Measurements from ENCODE around the gene NFE2L2.

NFE2L2 gene

GRCh38 chr2:177264693-177265587 is at the start of gene NFE2L2:
TSS of gene NFE2L2 (minus strand) at chr2:177264727. CDS start at chr2:177264576, 151 bp downstream.
- Histone ChIP-seq H2AFZ (ENCODE audit: low read length) (no peak within 1 kb of the TSS; the same call in 1 of the 2 replicates), H3K4me3 (ENCODE audit: low read depth, low read length, poor library complexity, severe bottlenecking) (peak within 1 kb of the TSS; percentile 83), H3K79me2 (ENCODE audit: insufficient read depth, low read length) (peaks cover 35% of the 10 kb centered on the region), H3K27ac (ENCODE audit: low read depth, low read length, poor library complexity, severe bottlenecking) (peak within 1 kb of the TSS; percentile 96), H3K4me2 (ENCODE audit: low read length) (peak within 1 kb of the TSS; percentile 90), H3K9ac (ENCODE audit: low read length) (peak within 1 kb of the TSS; percentile 98), H3K36me3 (ENCODE audit: insufficient read depth, low read length) (peaks cover 12% of the 10 kb centered on the region; the same call in 1 of the 2 replicates), H3K27me3 (ENCODE audit: insufficient read depth, low read length) (no peaks in the 10 kb centered on the region), H4K20me1 (ENCODE audit: insufficient read depth, low read length) (no peaks in the 10 kb centered on the region), H3K9me2 (ENCODE audit: low read depth, low read length) (no peaks in the 10 kb centered on the region), H3K9me3 (ENCODE audit: low read length) (no peaks in the 10 kb centered on the region), H3F3A (ENCODE audit: insufficient read depth, low read length) (no peaks in the 10 kb centered on the region), H3K4me1 (ENCODE audit: insufficient read depth, low read length, severe bottlenecking) (peaks cover 46% of the 10 kb centered on the region)
- TF ChIP-seq EZH2 (IDR thresholded peaks at IDR 0.05; ENCODE audit: borderline replicate concordance, low read length) (no peak), CTCF (IDR thresholded peaks at IDR 0.05; ENCODE audit: low read length) (peak; percentile 66)

GRCh38 chr2:177314194-177314593 is 49.7 kb upstream of the NFE2L2 start:
- TF ChIP-seq EZH2 (IDR thresholded peaks at IDR 0.05; ENCODE audit: borderline replicate concordance, low read length) (no peak), CTCF (IDR thresholded peaks at IDR 0.05; ENCODE audit: low read length) (no peak)
- H3F3A ChIP-seq (ENCODE audit: insufficient read depth, low read length) = no peaks in the 10 kb centered on the region
- H4K20me1 ChIP-seq (ENCODE audit: insufficient read depth, low read length) = no peaks in the 10 kb centered on the region
- H3K27me3 ChIP-seq (ENCODE audit: insufficient read depth, low read length) = no peaks in the 10 kb centered on the region
- H3K9me3 ChIP-seq (ENCODE audit: low read length) = no peaks in the 10 kb centered on the region
- no peak overlapping the region for H2AFZ ChIP-seq (ENCODE audit: low read length)
- no peak overlapping the region for H3K9ac ChIP-seq (ENCODE audit: low read length)
- H3K4me3 ChIP-seq (ENCODE audit: low read depth, low read length, poor library complexity, severe bottlenecking) = no peak overlapping the region
- H3K27ac ChIP-seq (ENCODE audit: low read depth, low read length, poor library complexity, severe bottlenecking) = no peak overlapping the region
- H3K4me2 ChIP-seq (ENCODE audit: low read length) = no peak overlapping the region
- H3K36me3 ChIP-seq (ENCODE audit: insufficient read depth, low read length) = no peaks in the 10 kb centered on the region
- no peaks in the 10 kb centered on the region for H3K4me1 ChIP-seq (ENCODE audit: insufficient read depth, low read length, severe bottlenecking)
- no peaks in the 10 kb centered on the region for H3K79me2 ChIP-seq (ENCODE audit: insufficient read depth, low read length)
- no peaks in the 10 kb centered on the region for H3K9me2 ChIP-seq (ENCODE audit: low read depth, low read length)

DNA sequence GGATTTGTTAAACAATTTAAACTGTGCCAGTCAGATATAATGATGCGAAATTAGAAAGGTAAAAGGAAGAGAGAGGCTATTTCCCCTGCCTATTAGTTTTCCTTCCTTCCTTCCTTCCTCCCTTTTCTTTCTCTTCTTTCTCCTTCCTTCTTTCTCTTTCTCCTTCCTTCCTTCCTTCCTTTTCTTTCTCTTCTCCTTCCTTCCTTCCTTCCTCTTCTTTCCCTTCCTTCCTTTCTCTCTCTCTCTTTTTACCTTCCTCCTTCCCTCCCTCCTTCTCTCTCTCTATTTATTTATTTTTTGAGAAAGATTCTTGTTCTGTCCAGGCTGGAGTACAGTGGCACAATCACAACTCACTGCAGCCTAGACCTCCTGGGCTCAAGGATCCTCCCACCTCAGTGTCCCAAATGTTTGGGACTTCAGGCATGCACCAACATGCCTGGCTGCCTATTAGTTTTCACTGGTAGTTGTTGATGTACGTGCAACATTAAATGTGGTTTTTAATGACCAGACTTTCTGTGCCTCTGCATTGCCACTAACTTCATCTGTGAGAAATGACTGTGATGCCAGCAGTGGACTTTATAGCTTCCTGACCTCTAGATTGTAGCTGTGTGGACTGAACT is 48.7 kb upstream of the NFE2L2 start:
- no peak overlapping the region for H2AFZ ChIP-seq (ENCODE audit: low read length)
- H3K36me3 ChIP-seq (ENCODE audit: insufficient read depth, low read length) = no peaks in the 10 kb centered on the region
- no peak overlapping the region for H3K4me3 ChIP-seq (ENCODE audit: low read depth, low read length, poor library complexity, severe bottlenecking)
- H3K4me2 ChIP-seq (ENCODE audit: low read length) = no peak overlapping the region
- TF ChIP-seq CTCF (IDR thresholded peaks at IDR 0.05; ENCODE audit: low read length) (no peak), EZH2 (IDR thresholded peaks at IDR 0.05; ENCODE audit: borderline replicate concordance, low read length) (no peak)
- H4K20me1 ChIP-seq (ENCODE audit: insufficient read depth, low read length) = no peaks in the 10 kb centered on the region
- no peaks in the 10 kb centered on the region for H3F3A ChIP-seq (ENCODE audit: insufficient read depth, low read length)
- no peaks in the 10 kb centered on the region for H3K27me3 ChIP-seq (ENCODE audit: insufficient read depth, low read length)
- H3K9ac ChIP-seq (ENCODE audit: low read length) = no peak overlapping the region
- no peaks in the 10 kb centered on the region for H3K9me2 ChIP-seq (ENCODE audit: low read depth, low read length)
- H3K9me3 ChIP-seq (ENCODE audit: low read length) = no peaks in the 10 kb centered on the region
- H3K79me2 ChIP-seq (ENCODE audit: insufficient read depth, low read length) = no peaks in the 10 kb centered on the region
- H3K4me1 ChIP-seq (ENCODE audit: insufficient read depth, low read length, severe bottlenecking) = no peaks in the 10 kb centered on the region
- no peak overlapping the region for H3K27ac ChIP-seq (ENCODE audit: low read depth, low read length, poor library complexity, severe bottlenecking)

Data from OCI-LY1 (cell line).